ENCODE results near the gene PSME4.
"Not testable (repeated sequence)": the region's sequence is repeated elsewhere in the genome, so short reads cannot be mapped to it uniquely, and the experiment has no call there.

The PSME4 gene

GRCh38 chr2:53886406-53887280 is 84.2 kb downstream of the PSME4 start:
- no peak for DNase-seq (ENCODE audit: low read depth)

GRCh38 chr2:53884883-53885282 is 85.9 kb downstream of the PSME4 start:
- DNase-seq (ENCODE audit: low read depth), result no peak

- DNase-seq (ENCODE audit: low read depth), result no peak
These were observed 88.8 kb downstream of the PSME4 start for GRCh38 chr2:53881986-53882385.

GRCh38 chr2:53881360-53881759 is 89.4 kb downstream of the PSME4 start:
- no peak for DNase-seq (ENCODE audit: low read depth)

- peak; percentile 73 for DNase-seq (ENCODE audit: low read depth)
These were observed 90.0 kb downstream of the PSME4 start for GRCh38 chr2:53880756-53881155.

- peak; percentile 20 for DNase-seq (ENCODE audit: low read depth)
These were observed 93.2 kb downstream of the PSME4 start for GRCh38 chr2:53877556-53877955.

GRCh38 chr2:53877112-53877511 is 93.7 kb downstream of the PSME4 start:
- DNase-seq (ENCODE audit: low read depth), result no peak

- DNase-seq (ENCODE audit: low read depth), result no peak
These were observed 96.3 kb downstream of the PSME4 start for GRCh38 chr2:53874401-53874950.

- no peak for DNase-seq (ENCODE audit: low read depth)
These were observed 103.0 kb downstream of the PSME4 start for GRCh38 chr2:53867773-53868172.

- no peak for DNase-seq (ENCODE audit: low read depth)
These were observed 103.6 kb downstream of the PSME4 start for GRCh38 chr2:53867169-53867568.

GRCh38 chr2:53865962-53866361 is 104.8 kb downstream of the PSME4 start:
- DNase-seq (ENCODE audit: low read depth), result no peak

- no peak for DNase-seq (ENCODE audit: low read depth)
These were observed 105.5 kb downstream of the PSME4 start for GRCh38 chr2:53865264-53865663.

- no peak for DNase-seq (ENCODE audit: low read depth)
These were observed 107.1 kb downstream of the PSME4 start for GRCh38 chr2:53863538-53864227.

- no peak for DNase-seq (ENCODE audit: low read depth)
These were observed 109.0 kb downstream of the PSME4 start for GRCh38 chr2:53861824-53862223.

- DNase-seq (ENCODE audit: low read depth), result no peak
These were observed 111.3 kb downstream of the PSME4 start, which contains the start of gene GPR75 for GRCh38 chr2:53859206-53860181. Gene GPR75 (minus strand): TSS chr2:53859967. CDS start chr2:53854756, 5,211 bp downstream.

GRCh38 chr2:53856272-53856671 is 114.5 kb downstream of the PSME4 start:
- DNase-seq (ENCODE audit: low read depth), result no peak

GRCh38 chr2:53854678-53855077 is 116.1 kb downstream of the PSME4 start:
- no peak for DNase-seq (ENCODE audit: low read depth)

- no peak for DNase-seq (ENCODE audit: low read depth)
These were observed 118.3 kb downstream of the PSME4 start for GRCh38 chr2:53852532-53852931.

- DNase-seq (ENCODE audit: low read depth), result not testable (repeated sequence)
These were observed 119.6 kb downstream of the PSME4 start for GRCh38 chr2:53851052-53851757.

GRCh38 chr2:53848062-53848461 is 122.7 kb downstream of the PSME4 start:
- DNase-seq (ENCODE audit: low read depth), result no peak

- DNase-seq (ENCODE audit: low read depth), result no peak
These were observed 127.2 kb downstream of the PSME4 start for GRCh38 chr2:53843595-53843994.

Data from ELR (cell line).